ENCODE results near the gene PDZD7. TPM values are rescaled to one million over a fixed set of nuclear protein-coding genes. Genes with fewer than 3 reads are reported as not detected.
A peak's percentile ranks its signal among the peaks of the same experiment; 100 is the strongest.

PDZD7 gene
- total RNA-seq, 1 experiment from 2014 or later: 1.8 TPM

DNA sequence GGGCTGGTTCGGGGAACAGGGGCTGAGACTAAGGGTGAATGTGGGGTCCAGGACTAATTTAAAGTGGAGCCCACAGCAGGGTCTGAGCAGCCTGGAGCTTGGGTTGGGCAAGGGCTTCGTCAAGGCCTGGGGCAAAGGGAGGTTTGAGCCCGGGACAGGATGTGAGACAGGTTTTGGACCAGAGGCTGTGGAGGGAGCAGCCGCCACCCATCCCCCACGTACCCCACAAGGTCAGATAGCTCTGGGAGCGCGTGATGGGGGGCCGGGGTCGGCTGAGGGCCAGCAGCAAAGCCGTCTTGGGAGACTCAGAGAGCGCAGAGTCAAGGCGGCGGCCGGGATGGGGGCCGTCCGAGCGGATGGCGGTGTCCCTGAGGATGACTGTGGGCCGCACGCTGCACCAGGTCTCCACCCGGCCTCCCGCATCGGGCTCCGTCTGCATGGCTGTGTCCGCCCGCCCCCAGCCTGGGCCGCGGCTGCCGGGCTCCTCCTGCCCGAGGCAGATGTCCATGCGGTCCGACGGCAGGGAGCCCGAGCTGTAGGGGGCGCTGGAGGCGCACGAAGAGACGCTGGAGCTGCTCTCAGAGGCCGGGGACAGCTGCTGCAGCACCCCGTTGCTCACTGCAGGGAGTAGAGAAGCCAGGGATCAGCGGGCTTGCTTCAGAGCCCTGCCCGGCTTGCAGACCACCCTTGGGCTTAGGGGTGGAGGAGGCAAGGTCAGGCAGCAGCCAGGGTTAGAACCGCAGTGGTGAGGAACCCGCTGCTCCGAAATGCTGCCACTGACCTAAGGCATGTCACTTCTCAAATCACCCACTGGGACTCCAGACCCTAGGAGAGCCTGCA lies 12.1 kb downstream of the PDZD7 start:
- Histone ChIP-seq H3K36me3 (ENCODE audit: control insufficient read depth, insufficient read depth, low read length) (no peaks in the 10 kb centered on the region), H3K27ac (ENCODE audit: low read length) (no peak overlapping the region), H3K4me1 (ENCODE audit: control insufficient read depth, insufficient read depth, low read length) (peaks cover 2% of the 10 kb centered on the region; the same call in 1 of the 2 replicates), H3K4me3 (ENCODE audit: low read depth in 2 of 2, low read length in 2 of 2) (no peak overlapping the region), H3K27me3 (ENCODE audit: control insufficient read depth, insufficient read depth, low read length) (no peaks in the 10 kb centered on the region), H3K9me3 (ENCODE audit: control insufficient read depth, insufficient read depth, low read depth, low read length) (no peaks in the 10 kb centered on the region)
- POLR2A ChIA-PET: interaction anchor here (0.6 kb wide), 1 partner anchor 21 kb away, joined by 14 read pairs; no protein-coding TSS in a partner anchor
- TF ChIP-seq, protein P1, sequence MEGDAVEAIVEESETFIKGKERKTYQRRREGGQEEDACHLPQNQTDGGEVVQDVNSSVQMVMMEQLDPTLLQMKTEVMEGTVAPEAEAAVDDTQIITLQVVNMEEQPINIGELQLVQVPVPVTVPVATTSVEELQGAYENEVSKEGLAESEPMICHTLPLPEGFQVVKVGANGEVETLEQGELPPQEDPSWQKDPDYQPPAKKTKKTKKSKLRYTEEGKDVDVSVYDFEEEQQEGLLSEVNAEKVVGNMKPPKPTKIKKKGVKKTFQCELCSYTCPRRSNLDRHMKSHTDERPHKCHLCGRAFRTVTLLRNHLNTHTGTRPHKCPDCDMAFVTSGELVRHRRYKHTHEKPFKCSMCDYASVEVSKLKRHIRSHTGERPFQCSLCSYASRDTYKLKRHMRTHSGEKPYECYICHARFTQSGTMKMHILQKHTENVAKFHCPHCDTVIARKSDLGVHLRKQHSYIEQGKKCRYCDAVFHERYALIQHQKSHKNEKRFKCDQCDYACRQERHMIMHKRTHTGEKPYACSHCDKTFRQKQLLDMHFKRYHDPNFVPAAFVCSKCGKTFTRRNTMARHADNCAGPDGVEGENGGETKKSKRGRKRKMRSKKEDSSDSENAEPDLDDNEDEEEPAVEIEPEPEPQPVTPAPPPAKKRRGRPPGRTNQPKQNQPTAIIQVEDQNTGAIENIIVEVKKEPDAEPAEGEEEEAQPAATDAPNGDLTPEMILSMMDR (IDR thresholded peaks at IDR 0.05): peak; percentile 97
- no peak for TF ChIP-seq TCF7L2 (IDR thresholded peaks at IDR 0.05; ENCODE audit: low read depth, low read length)
- no peak for TF ChIP-seq POLR2AphosphoS5 (IDR thresholded peaks at IDR 0.05; ENCODE audit: low read depth, low read length)
- TF ChIP-seq SIN3A (IDR thresholded peaks at IDR 0.05; ENCODE audit: borderline replicate concordance, insufficient read depth, low read depth, low read length): no peak
- intact Hi-C loops (cut with micrococcal nuclease; ENCODE audit: unreplicated experiment) (no loop called here), in situ Hi-C loops (cut with HindIII; ENCODE audit: low pct_unique_long_range_greater_than_20kb, low sequenced_read_pairs) (no loop called here)
- peak; percentile 88 for ATAC-seq
- CTCF ChIA-PET: interaction anchor here (1.0 to 3.3 kb wide), 8 partner anchors 12 to 36 kb away, joined by 3 to 22 read pairs (median 5); partner anchors contain the start of genes PDZD7 and SFXN3
- no peak for DNase-seq (ENCODE audit: low read depth, low spot score)
- no TSS peak for BruUV-seq (replicated peaks)

DNA sequence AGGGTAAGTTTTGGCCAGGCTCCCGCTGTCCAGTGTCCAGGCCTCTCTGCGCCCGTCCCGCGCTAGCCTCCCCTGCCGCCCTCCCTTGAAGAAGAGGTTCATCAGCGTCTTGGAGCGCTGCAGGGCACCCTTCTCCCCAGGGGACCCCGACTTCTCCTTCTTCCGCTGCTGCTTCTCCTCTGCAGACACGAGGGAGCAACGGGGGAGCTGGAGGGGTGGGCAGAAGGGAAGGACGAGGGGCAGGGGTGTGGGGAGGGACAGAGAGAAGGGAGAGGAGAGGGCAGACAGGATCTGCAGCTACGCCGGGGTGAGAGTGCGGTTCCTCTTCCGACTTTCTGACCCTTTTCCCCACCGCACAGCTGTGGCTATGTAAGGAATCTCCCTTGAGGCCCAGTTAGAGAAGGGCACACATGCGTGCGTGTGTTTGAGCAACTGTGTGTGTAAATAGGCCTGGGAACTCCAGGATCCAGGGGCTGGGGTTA lies 12.8 kb downstream of the PDZD7 start:
- TF ChIP-seq SIN3A (IDR thresholded peaks at IDR 0.05; ENCODE audit: borderline replicate concordance, insufficient read depth, low read depth, low read length) (no peak), POLR2AphosphoS5 (IDR thresholded peaks at IDR 0.05; ENCODE audit: low read depth, low read length) (no peak), TCF7L2 (IDR thresholded peaks at IDR 0.05; ENCODE audit: low read depth, low read length) (no peak), REST (IDR thresholded peaks at IDR 0.05; ENCODE audit: insufficient read depth in 1 of 2, low read depth in 2 of 2, low read length in 1 of 2) (no peak)
- TF ChIP-seq, protein P1 (IDR thresholded peaks at IDR 0.05): no peak
- Histone ChIP-seq H3K27me3 (ENCODE audit: control insufficient read depth, insufficient read depth, low read length) (no peaks in the 10 kb centered on the region), H3K36me3 (ENCODE audit: control insufficient read depth, insufficient read depth, low read length) (no peaks in the 10 kb centered on the region), H3K4me3 (ENCODE audit: low read depth in 2 of 2, low read length in 2 of 2) (no peak overlapping the region), H3K27ac (ENCODE audit: low read length) (no peak overlapping the region), H3K9me3 (ENCODE audit: control insufficient read depth, insufficient read depth, low read depth, low read length) (no peaks in the 10 kb centered on the region), H3K4me1 (ENCODE audit: control insufficient read depth, insufficient read depth, low read length) (peaks cover 3% of the 10 kb centered on the region)
- ATAC-seq: 0 out of 2 replicates have a peak, but pooled peaks have one; percentile 4
- in situ Hi-C loops (cut with HindIII; ENCODE audit: low pct_unique_long_range_greater_than_20kb, low sequenced_read_pairs): no loop called here
- CTCF ChIA-PET: interaction anchor here (0.5 to 3.3 kb wide), 6 partner anchors 11 to 274 kb away, joined by 3 to 22 read pairs (median 6); partner anchors contain the start of genes PDZD7 and SFXN3
- POLR2A ChIA-PET: interaction anchor here (0.6 kb wide), 1 partner anchor 20 kb away, joined by 14 read pairs; no protein-coding TSS in a partner anchor
- no peak for DNase-seq (ENCODE audit: low read depth, low spot score)
- intact Hi-C loops (cut with micrococcal nuclease; ENCODE audit: unreplicated experiment): no loop called here
- BruUV-seq (replicated peaks): no TSS peak
